Karpas-422 (cell line): Measurements from ENCODE around the gene TYMP. TPM values are rescaled to one million over a fixed set of nuclear protein-coding genes. Genes with fewer than 3 reads are reported as not detected.

Experiments used
- DNase-seq: peaks from one replicate; pipeline ENCODE4 v3.0.0-alpha.2; 2015
- H2AFZ ChIP-seq: fragments of 200-600 bp; sonication (generic); 2 replicates; pipeline ENCODE4 v1.6.1; 2014; ENCODE audit warnings: antibody characterized with exemption, low read length, mixed read lengths
- H3K27ac ChIP-seq: fragments of 200-600 bp; sonication (generic); 2 replicates; pipeline ENCODE4 v1.5.1; 2014; ENCODE audit warnings: mild to moderate bottlenecking, low read length, moderate library complexity
- H3K27me3 ChIP-seq: fragments of 200-600 bp; sonication (generic); 2 replicates; pipeline ENCODE4 v1.6.1; 2014; ENCODE audit warnings: low read length, mixed read lengths
- H3K36me3 ChIP-seq: fragments of 200-600 bp; sonication (generic); 2 replicates; pipeline ENCODE4 v1.6.1; 2014; ENCODE audit warnings: low read length, mixed read lengths; ENCODE audit not compliant: insufficient read depth
- H3K4me1 ChIP-seq: fragments of 200-600 bp; sonication (generic); 2 replicates; pipeline ENCODE4 v1.6.1; 2014; ENCODE audit warnings: mild to moderate bottlenecking, low read length, mixed read lengths
- H3K4me2 ChIP-seq: fragments of 200-600 bp; sonication (generic); 2 replicates; pipeline ENCODE4 v1.6.1; 2014; ENCODE audit warnings: low read length, low read depth, mild to moderate bottlenecking; ENCODE audit not compliant: poor library complexity, severe bottlenecking
- H3K4me3 ChIP-seq: fragments of 200-600 bp; sonication (generic); 2 replicates; pipeline ENCODE4 v1.5.1; 2014; ENCODE audit warnings: mild to moderate bottlenecking, antibody characterized with exemption, low read length, mixed read lengths
- H3K79me2 ChIP-seq: fragments of 200-600 bp; sonication (generic); 2 replicates; pipeline ENCODE4 v1.6.1; 2014; ENCODE audit warnings: mild to moderate bottlenecking, low read length, mixed read lengths
- H3K9ac ChIP-seq: fragments of 200-600 bp; sonication (generic); 2 replicates; pipeline ENCODE4 v1.6.0; 2014; ENCODE audit warnings: low read length
- H3K9me2 ChIP-seq: fragments of 200-600 bp; sonication (generic), shearing (Covaris generic); replicated peaks from 2 replicates; pipeline ENCODE4 v1.6.0; 2014; ENCODE audit warnings: mild to moderate bottlenecking, low read length, moderate library complexity; ENCODE audit not compliant: insufficient read depth
- H3K9me3 ChIP-seq: fragments of 300-700, 200-600 bp; sonication (generic); 2 replicates; pipeline ENCODE4 v1.6.1; 2014; ENCODE audit warnings: low read length, mixed read lengths
- H4K20me1 ChIP-seq: fragments of 200-600 bp; sonication (generic); 2 replicates; pipeline ENCODE4 v1.6.1; 2014; ENCODE audit warnings: mild to moderate bottlenecking, antibody characterized with exemption, low read length, low read depth; ENCODE audit not compliant: insufficient read depth
- total RNA-seq: library from RNA; depleted of rRNA; stranded (reverse); fragments of >200 nt; shearing (Covaris generic); gene quantifications from 2 replicates; pipeline ENCODE4 v1.2.3, GENCODE V29; 2014; ENCODE audit warnings: low replicate concordance

The TYMP gene
- total RNA-seq, 1 experiment from 2014 or later, result 1.8 TPM

DNA sequence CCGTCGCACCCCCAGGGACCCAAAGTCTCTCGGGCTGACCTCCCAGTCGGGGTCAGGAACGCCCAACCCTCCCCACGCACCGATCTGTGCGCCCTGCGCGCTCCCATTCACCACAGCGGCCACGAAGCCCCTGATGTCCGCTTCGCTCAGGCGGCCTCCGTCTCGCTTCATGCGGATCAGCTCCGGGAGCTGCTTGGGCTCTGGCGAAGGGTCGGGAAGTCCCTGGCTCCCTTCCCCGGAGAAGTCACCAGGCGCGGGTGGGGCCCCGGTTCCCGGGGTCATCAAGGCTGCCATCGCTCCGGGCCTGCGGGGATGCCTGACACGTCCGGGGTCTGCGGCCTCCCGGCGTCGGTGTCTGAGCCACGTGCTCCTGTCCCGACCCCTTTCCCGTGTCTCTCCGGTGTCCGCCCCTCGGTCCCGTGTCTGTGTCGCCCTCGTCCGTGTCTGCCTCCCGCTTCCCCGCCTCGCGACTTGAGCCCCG is 356 bp downstream of the TYMP start:
- H3K9ac ChIP-seq, result no peak overlapping the region

DNA sequence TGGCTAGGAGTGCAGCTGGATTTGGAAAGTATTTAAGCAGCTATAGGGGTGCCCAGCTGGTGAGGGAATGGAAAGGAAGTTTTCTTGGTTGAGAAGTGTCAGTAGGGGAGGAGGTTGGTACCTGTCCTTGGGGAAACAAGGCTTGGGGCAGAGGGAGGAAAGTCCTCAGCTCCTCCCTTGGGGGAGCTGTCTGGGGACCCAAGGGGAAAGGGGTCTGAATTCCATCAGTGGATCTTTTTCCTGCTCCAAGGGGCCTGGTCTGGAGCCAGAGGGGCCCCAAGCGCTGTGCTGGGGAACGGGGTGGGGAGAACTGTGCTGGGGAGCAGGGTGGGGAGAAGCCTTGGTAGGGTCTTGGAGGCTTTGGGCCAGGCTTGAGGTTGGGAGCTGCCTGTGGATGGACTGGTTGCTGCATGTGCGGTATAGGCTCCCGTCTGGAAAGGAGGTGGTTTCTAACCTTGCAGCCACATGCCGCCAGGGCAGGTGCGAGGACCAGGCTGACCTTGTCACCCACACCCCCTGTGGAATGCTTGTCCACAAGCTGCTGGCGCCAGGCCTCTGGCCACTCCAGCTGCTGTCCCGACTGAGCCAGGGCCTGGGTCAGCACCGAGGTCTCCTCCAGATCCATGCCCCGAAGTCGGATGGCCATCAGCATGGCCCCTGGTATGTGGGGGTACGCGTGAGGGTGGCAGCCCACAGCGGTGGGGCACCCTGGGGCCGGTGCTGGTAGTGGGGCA is 963 bp downstream of the TYMP start:
- H3K27ac ChIP-seq, result no peak overlapping the region
- H4K20me1 ChIP-seq, result peaks cover 6% of the 10 kb centered on the region; the same call in 1 of the 2 replicates
- H3K4me3 ChIP-seq, result no peak overlapping the region
- no peaks in the 10 kb centered on the region for H3K9me2 ChIP-seq
- no peaks in the 10 kb centered on the region for H3K9me3 ChIP-seq
- no peak overlapping the region for H3K9ac ChIP-seq
- peaks cover 12% of the 10 kb centered on the region for H3K79me2 ChIP-seq
- no peaks in the 10 kb centered on the region for H3K27me3 ChIP-seq
- no peak overlapping the region for H2AFZ ChIP-seq
- peaks cover 61% of the 10 kb centered on the region for H3K4me1 ChIP-seq
- DNase-seq, result peak; percentile 56
- no peaks in the 10 kb centered on the region for H3K36me3 ChIP-seq
- no peak overlapping the region for H3K4me2 ChIP-seq

More for the DNA sequence above, 356 bp downstream of the TYMP start:
- H3K4me2 ChIP-seq, result no peak overlapping the region
- H3K79me2 ChIP-seq, result peaks cover 6% of the 10 kb centered on the region
- H3K36me3 ChIP-seq, result no peaks in the 10 kb centered on the region
- no peaks in the 10 kb centered on the region for H3K9me2 ChIP-seq
- H2AFZ ChIP-seq, result no peak overlapping the region
- H3K4me3 ChIP-seq, result no peak overlapping the region
- peaks cover 2% of the 10 kb centered on the region; the same call in 1 of the 2 replicates for H4K20me1 ChIP-seq
- peaks cover 61% of the 10 kb centered on the region for H3K4me1 ChIP-seq
- no peak overlapping the region for H3K27ac ChIP-seq
- no peaks in the 10 kb centered on the region for H3K9me3 ChIP-seq
- H3K27me3 ChIP-seq, result no peaks in the 10 kb centered on the region
- no peak for DNase-seq

DNA sequence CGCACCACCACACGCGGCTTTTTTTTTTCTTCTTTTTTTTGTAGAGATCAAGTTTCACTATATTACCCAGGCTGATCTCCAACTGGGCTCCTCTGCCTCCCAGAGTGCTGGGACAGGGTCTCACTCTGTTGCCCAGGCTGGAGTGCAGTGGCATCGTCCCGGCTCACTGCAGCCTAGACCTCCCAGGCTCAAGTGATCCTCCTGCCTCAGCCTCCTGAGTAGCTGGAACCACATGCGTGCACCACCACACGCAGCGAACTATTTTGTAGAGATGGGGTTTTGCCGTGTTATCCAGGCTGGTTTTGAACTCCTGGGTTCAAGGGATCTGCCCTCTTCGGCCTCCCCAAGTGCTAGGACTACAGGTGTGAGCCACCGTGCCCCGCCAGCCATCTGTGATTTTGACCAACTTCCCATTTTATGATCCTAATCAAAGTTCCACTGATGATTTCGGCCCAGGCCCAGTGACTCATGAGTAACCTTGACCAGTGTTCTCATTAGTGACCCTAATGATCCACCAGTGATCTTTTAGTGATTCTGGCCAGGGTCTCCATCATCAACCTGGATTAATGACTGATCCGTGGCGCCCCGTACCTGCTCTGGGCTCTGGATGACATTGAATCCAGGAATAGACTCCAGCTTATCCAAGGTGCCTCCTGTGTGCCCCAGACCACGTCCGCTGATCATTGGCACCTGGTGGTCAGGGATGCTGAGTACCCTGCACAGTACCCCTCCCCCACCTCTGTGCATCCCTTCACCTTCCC is 1.7 kb downstream of the TYMP start:
- H3K4me1 ChIP-seq, result peaks cover 59% of the 10 kb centered on the region
- no peak for DNase-seq
- no peak overlapping the region; the same call in 1 of the 2 replicates for H3K9ac ChIP-seq
- peaks cover 19% of the 10 kb centered on the region for H3K79me2 ChIP-seq
- no peaks in the 10 kb centered on the region for H3K9me2 ChIP-seq
- H3K36me3 ChIP-seq, result no peaks in the 10 kb centered on the region
- no peak overlapping the region for H3K4me2 ChIP-seq
- H3K9me3 ChIP-seq, result no peaks in the 10 kb centered on the region
- no peak overlapping the region for H2AFZ ChIP-seq
- H3K27ac ChIP-seq, result peak overlapping the region; percentile 59
- peaks cover 12% of the 10 kb centered on the region for H4K20me1 ChIP-seq
- no peak overlapping the region for H3K4me3 ChIP-seq
- H3K27me3 ChIP-seq, result no peaks in the 10 kb centered on the region

DNA sequence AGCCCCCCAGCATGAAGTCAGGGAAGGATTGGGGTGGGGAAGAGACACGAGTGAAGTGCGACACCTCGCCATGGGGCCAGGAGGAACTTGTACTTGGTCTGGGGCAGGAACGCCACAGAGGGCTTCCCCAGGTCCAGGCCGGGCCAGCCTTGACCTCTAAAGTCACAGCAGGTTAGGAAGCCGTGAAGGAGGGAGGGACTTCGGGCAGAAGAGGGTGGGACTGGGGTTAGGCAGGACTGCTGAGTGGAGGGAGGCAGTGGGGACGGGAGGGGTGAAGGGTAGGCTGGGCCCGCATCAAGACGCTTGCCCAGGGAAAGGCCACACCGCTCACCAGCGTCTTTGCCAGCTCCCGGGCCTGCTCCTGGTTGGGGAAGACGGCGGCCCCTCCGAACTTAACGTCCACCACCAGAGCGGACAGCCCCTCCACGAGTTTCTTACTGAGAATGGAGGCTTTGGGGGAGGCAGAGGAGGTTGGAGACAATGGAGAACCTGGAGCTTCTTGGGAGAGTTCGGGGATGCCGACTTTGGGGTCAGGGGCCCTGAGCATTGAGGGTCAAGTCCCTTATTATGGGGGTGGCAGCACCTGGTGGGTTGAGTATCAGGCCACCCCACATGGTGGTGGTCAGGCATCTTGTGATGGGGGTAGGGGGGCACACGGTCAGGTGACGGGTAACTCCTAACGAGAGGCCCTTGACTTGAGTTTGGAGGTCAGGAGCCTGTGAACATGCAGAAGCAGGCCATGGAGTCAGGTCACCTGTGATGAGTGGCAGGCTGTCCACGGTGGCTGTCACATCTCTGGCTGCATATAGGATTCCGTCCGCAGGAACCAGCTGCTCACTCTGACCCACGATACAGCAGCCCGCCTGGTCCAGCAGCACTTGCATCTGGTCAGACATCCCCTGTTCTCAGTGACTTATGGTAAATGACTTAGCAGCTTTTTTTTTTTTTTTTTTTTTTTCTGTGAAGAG is 2.7 kb downstream of the TYMP start:
- Histone ChIP-seq H3K36me3 (no peaks in the 10 kb centered on the region), H3K79me2 (peaks cover 22% of the 10 kb centered on the region), H2AFZ (peak overlapping the region; percentile 63; the same call in 1 of the 2 replicates), H3K9me2 (no peaks in the 10 kb centered on the region), H3K27ac (peak overlapping the region; percentile 87), H3K4me2 (peak overlapping the region; percentile 98), H4K20me1 (peaks cover 14% of the 10 kb centered on the region), H3K9ac (peak overlapping the region; percentile 85), H3K27me3 (no peaks in the 10 kb centered on the region), H3K4me1 (peaks cover 49% of the 10 kb centered on the region), H3K9me3 (no peaks in the 10 kb centered on the region), H3K4me3 (peak overlapping the region; percentile 98)
- DNase-seq, result peak; percentile 86

DNA sequence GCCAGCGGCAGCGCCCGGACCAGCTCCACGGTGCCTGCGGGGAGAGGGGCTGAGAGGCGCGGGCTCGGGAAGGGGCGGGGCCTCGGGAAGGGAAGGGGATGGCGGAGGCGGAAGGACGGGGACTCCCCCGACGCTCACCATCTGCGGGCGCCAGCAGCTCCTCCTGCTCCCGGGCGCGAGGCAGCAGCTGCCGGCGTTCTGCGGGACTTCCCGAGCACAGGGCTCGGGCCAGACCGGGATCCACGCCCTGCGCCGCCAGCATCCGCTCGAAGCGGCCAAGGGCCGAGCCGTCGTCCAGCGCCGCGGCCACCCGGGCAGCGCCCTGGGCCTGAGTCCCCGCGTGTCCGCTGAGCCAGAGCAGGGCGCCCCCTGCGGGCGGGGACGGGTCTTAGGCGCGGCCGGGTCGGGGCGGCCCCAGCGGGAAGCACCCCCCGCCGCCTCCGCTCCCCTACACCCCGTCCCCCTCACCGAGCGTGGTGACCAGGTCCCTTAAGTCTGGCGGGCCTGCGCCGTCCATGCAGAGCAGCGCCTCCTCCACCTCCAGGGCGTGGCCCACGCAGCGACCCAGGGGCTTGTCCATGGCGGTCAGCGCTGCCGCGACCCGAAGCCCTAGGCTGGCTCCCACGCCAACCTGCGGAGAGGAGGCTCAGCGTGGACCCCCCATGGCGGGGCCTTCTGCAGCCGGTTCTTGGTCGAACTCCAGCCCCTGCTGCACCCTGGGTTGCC is 3.5 kb downstream of the TYMP start:
- Histone ChIP-seq H3K4me3 (peak overlapping the region; percentile 98), H3K27me3 (no peaks in the 10 kb centered on the region), H3K27ac (peak overlapping the region; percentile 87), H3K9ac (peak overlapping the region; percentile 85), H3K9me2 (no peaks in the 10 kb centered on the region), H2AFZ (peak overlapping the region; percentile 63; the same call in 1 of the 2 replicates), H3K79me2 (peaks cover 22% of the 10 kb centered on the region), H3K9me3 (no peaks in the 10 kb centered on the region), H3K4me2 (peak overlapping the region; percentile 98), H3K36me3 (no peaks in the 10 kb centered on the region), H4K20me1 (peaks cover 14% of the 10 kb centered on the region), H3K4me1 (peaks cover 41% of the 10 kb centered on the region)
- peak; percentile 93 for DNase-seq

DNA sequence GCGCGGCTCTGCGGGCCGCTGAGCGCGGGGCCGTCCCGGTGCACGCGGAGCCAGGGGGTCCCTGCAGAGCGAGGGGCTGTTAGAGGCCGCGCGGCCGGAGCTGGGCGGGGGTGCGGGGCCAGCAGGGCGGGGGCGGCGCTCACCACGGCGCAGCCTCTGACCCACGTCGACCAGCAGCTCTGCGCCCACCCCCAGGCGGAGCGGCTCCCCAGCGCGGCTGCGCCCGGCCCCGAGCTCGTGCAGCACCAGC is 4.0 kb downstream of the TYMP start:
- Histone ChIP-seq H3K9me3 (no peaks in the 10 kb centered on the region), H3K9me2 (no peaks in the 10 kb centered on the region), H3K27me3 (no peaks in the 10 kb centered on the region), H3K4me2 (peak overlapping the region; percentile 98), H3K36me3 (no peaks in the 10 kb centered on the region), H2AFZ (no peak overlapping the region), H3K79me2 (peaks cover 22% of the 10 kb centered on the region), H3K4me1 (peaks cover 37% of the 10 kb centered on the region), H3K9ac (peak overlapping the region; percentile 85), H3K4me3 (peak overlapping the region; percentile 98), H3K27ac (peak overlapping the region; percentile 87), H4K20me1 (peaks cover 14% of the 10 kb centered on the region)
- no peak for DNase-seq

DNA sequence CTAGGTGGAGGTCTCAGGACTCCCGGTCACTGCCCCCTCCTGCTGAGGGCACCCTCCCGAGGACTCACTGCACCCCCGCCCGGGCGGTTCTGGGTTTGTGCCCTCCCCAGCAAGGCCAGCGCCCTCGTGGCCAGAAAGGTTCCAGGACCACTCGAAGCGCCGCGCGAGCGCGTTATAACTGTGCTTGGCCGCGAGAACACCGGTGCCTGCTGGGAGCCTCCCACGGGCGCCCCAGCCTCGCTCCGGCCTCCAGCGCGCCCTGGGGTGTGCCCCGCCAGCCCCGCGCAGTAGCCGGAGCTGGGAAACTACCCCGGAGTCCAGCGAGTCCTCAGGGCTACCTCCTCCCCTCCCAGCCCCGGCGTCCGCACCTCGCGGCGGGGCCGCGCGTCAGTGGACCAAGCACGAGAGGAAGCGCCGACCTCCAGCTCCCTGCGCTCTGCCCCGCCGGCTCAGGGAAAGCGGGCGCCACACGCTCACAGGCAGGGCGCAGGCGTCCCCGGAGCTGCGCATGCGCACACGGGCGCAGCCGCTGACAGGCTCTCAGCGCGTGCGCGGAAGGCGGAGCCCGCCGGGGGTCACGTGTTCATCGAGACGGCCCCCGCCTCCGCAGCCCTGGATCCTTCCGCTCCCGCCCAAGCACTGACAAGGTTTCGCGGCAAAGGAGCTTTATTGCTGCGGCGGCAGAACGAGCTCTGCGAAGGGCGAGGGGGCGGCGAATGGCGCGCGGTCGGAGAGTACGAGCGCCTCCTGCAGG is 4.5 kb downstream of the TYMP start, which contains the start of gene SCO2:
SCO2 (minus strand) TSS at position 495 of the 754 bp plus-strand sequence. CDS start 1,187 bp downstream, outside the sequence.
- Histone ChIP-seq H3K4me2 (peak within 1 kb of the TSS; percentile 98), H3K9ac (peak within 1 kb of the TSS; percentile 85), H3K9me3 (no peaks in the 10 kb centered on the region), H3K9me2 (no peaks in the 10 kb centered on the region), H3K27me3 (no peaks in the 10 kb centered on the region), H3K27ac (peak within 1 kb of the TSS; percentile 87), H3K4me3 (peak within 1 kb of the TSS; percentile 98), H4K20me1 (peaks cover 14% of the 10 kb centered on the region), H3K79me2 (peaks cover 22% of the 10 kb centered on the region), H3K4me1 (peaks cover 32% of the 10 kb centered on the region), H2AFZ (peak within 1 kb of the TSS; percentile 63; the same call in 1 of the 2 replicates), H3K36me3 (no peaks in the 10 kb centered on the region)
- peak; percentile 99 for DNase-seq
